Measurements from ENCODE around the gene TMEM63A.

DNA sequence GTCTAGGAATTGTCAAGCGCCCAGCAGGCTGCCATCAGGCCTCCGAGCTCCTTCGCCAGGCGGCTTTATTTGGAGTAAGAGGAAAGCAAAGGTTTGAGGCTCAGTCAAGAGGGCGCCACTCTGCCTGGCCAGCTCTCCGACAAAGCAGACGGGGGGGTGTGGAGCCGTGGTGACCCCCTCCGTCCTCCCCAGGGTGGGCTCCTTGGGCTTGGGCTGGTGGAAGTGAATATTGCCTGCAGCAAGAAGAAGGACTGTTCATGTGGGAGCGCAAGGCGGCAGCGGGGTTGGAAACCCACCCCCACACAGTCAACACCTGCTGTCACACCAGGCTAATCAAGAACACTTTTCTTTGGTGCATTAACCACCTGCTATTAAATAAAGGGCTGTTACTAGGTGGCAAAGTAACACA lies 57.6 kb downstream of the TMEM63A start:
- TF ChIP-seq, protein P1, sequence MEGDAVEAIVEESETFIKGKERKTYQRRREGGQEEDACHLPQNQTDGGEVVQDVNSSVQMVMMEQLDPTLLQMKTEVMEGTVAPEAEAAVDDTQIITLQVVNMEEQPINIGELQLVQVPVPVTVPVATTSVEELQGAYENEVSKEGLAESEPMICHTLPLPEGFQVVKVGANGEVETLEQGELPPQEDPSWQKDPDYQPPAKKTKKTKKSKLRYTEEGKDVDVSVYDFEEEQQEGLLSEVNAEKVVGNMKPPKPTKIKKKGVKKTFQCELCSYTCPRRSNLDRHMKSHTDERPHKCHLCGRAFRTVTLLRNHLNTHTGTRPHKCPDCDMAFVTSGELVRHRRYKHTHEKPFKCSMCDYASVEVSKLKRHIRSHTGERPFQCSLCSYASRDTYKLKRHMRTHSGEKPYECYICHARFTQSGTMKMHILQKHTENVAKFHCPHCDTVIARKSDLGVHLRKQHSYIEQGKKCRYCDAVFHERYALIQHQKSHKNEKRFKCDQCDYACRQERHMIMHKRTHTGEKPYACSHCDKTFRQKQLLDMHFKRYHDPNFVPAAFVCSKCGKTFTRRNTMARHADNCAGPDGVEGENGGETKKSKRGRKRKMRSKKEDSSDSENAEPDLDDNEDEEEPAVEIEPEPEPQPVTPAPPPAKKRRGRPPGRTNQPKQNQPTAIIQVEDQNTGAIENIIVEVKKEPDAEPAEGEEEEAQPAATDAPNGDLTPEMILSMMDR (IDR thresholded peaks at IDR 0.05): no peak
- no peak for TF ChIP-seq POLR2A (IDR thresholded peaks at IDR 0.05)
